HepG2 (cell line): ENCODE results near the gene PARD3. TPM values are rescaled to one million over a fixed set of nuclear protein-coding genes. Genes with fewer than 3 reads are reported as not detected.

ENCODE experiments used
- ATAC-seq: fragments of 200-7000 bp; cut with Tn5 transposase; 3 replicates; pipeline ENCODE4 v1.9.1; 2020; ENCODE audit warnings: mild to moderate bottlenecking, moderate library complexity
- BruUV-seq: library from RNA; stranded (reverse); fragments of 400-500 nt; replicated peaks from 2 replicates; lab custom pipeline; 2021; lab: Mats Ljungman, UMichigan
- CTCF ChIA-PET: fragments of 300-600 bp; formaldehyde crosslinking; extraction: SDS; loops from one replicate; lab custom pipeline; 2021; ENCODE audit warnings: low total read pairs, inconsistent platforms, low intra/inter-chr PET ratio; lab: Yijun Ruan, JAX
- POLR2A ChIA-PET: fragments of 350-600 bp; sonication (Branson Sonifier 250); formaldehyde crosslinking; loops from one replicate; lab custom pipeline; 2020; ENCODE audit warnings: antibody characterized with exemption, inconsistent platforms; lab: Yijun Ruan, JAX
- DNase-seq: peaks from one replicate; pipeline ENCODE4 v3.0.0-alpha.2; 2015; ENCODE audit warnings: low spot score
- FAIRE-seq: peaks from 3 replicates; lab custom pipeline; 2011; peaks lifted over from hg19 to GRCh38; lab: Jason Lieb, UNC
- H2AFZ ChIP-seq: one replicate; pipeline ENCODE4 v1.6.1; 2011; ENCODE audit warnings: low read length, inconsistent platforms
- H3K27ac ChIP-seq: fragments of 300-600 bp; 3 replicates; pipeline ENCODE4 v1.8.0; 2011; ENCODE audit warnings: mixed run types, mild to moderate bottlenecking, mixed read lengths, low read length, inconsistent platforms; ENCODE audit not compliant: insufficient read depth; ENCODE audit errors: extremely low read length
- H3K27me3 ChIP-seq, 2 experiments: fragments of 200-600 bp in 1 of 2; 2 replicates in 1 of 2; 3 replicates in 1 of 2; pipeline versions ENCODE4 v1.6.0 to v1.8.0; 2011; ENCODE audit warnings: low read length in 2 of 2, mild to moderate bottlenecking in 2 of 2, moderate library complexity in 2 of 2, inconsistent platforms in 1 of 2; ENCODE audit not compliant: insufficient read depth in 2 of 2, control insufficient read depth in 1 of 2
- H3K36me3 ChIP-seq, 2 experiments: fragments of 200-600 bp in 1 of 2; replicated peaks in 1 of 2; 2 replicates in 1 of 2; 3 replicates in 1 of 2; pipeline versions ENCODE4 v1.5.1 to v1.8.0; 2011; ENCODE audit warnings: low read length in 2 of 2, inconsistent platforms in 1 of 2; ENCODE audit not compliant: insufficient read depth in 2 of 2, control insufficient read depth in 1 of 2
- H3K4me1 ChIP-seq: 2 replicates; pipeline ENCODE4 v1.5.1; 2012; ENCODE audit warnings: low read length, inconsistent platforms; ENCODE audit not compliant: insufficient read depth
- H3K4me2 ChIP-seq: 2 replicates; pipeline ENCODE4 v1.6.0; 2011; ENCODE audit warnings: low read depth, low read length, inconsistent platforms
- H3K4me3 ChIP-seq, 3 experiments: fragments of 200-600 bp in 1 of 3; sonication (generic), shearing (Covaris generic) in 1 of 3; replicated peaks in 1 of 3; 2 replicates each; pipeline ENCODE4 v1.5.1; 2011 to 2016; ENCODE audit warnings: low read length in 3 of 3, inconsistent platforms in 2 of 3, low read depth in 2 of 3, mild to moderate bottlenecking in 2 of 3, control low read depth in 1 of 3, mixed read lengths in 1 of 3; ENCODE audit not compliant: insufficient read depth in 1 of 3
- H3K79me2 ChIP-seq: one replicate; pipeline ENCODE4 v1.6.1; 2011; ENCODE audit warnings: low read length, inconsistent platforms; ENCODE audit not compliant: insufficient read depth
- H3K9ac ChIP-seq: 2 replicates; pipeline ENCODE4 v1.6.0; 2011; ENCODE audit warnings: mild to moderate bottlenecking, low read depth, low read length, inconsistent platforms; ENCODE audit not compliant: insufficient read depth
- H3K9me3 ChIP-seq: 2 replicates; pipeline ENCODE4 v1.5.1; 2012; ENCODE audit warnings: mild to moderate bottlenecking, low read length
- H4K20me1 ChIP-seq: 2 replicates; pipeline ENCODE4 v1.6.0; 2011; ENCODE audit warnings: inconsistent platforms, mild to moderate bottlenecking, low read length, moderate library complexity; ENCODE audit not compliant: insufficient read depth
- BCL6 ChIP-seq: IDR thresholded peaks from 2 replicates; pipeline ENCODE4 v1.6.1; 2016; ENCODE audit warnings: missing genetic modification reagents, missing compliant biosample characterization
- HNF1B ChIP-seq: sonication (generic); formaldehyde crosslinking; IDR thresholded peaks from 2 replicates; pipeline ENCODE4 v1.5.1; 2020; ENCODE audit warnings: mild to moderate bottlenecking, moderate library complexity, missing genetic modification reagents
- HNF4A ChIP-seq: sonication (generic); formaldehyde crosslinking; IDR thresholded peaks from 2 replicates; pipeline ENCODE4 v1.4.0; 2020; ENCODE audit warnings: missing genetic modification reagents
- JARID2 ChIP-seq: sonication (generic); formaldehyde crosslinking; IDR thresholded peaks from 2 replicates; pipeline ENCODE4 v1.8.1; 2023; ENCODE audit warnings: missing genetic modification reagents, inconsistent platforms; ENCODE audit not compliant: insufficient replicate concordance
- NCOR1 ChIP-seq: fragments of 200-600 bp; sonication (generic); IDR thresholded peaks from 2 replicates; pipeline ENCODE4 v1.7.0; 2017; ENCODE audit warnings: antibody characterized with exemption, low read length, borderline replicate concordance
- PAWR ChIP-seq: sonication (generic); formaldehyde crosslinking; IDR thresholded peaks from 2 replicates; pipeline ENCODE4 v1.4.0; 2020; ENCODE audit warnings: missing genetic modification reagents, mild to moderate bottlenecking, borderline replicate concordance
- POGZ ChIP-seq: sonication (generic); formaldehyde crosslinking; IDR thresholded peaks from 2 replicates; pipeline ENCODE4 v1.4.0; 2020; ENCODE audit warnings: mild to moderate bottlenecking, missing genetic modification reagents
- PPARG ChIP-seq: conservative IDR thresholded peaks from 2 replicates; pipeline ENCODE4 v1.6.1; 2016; ENCODE audit warnings: missing biosample characterization, missing genetic modification reagents
- SALL1 ChIP-seq: sonication (generic); formaldehyde crosslinking; IDR thresholded peaks from 2 replicates; pipeline ENCODE4 v1.8.0; 2022; ENCODE audit warnings: mild to moderate bottlenecking, missing genetic modification reagents
- SIX1 ChIP-seq: sonication (generic); formaldehyde crosslinking; IDR thresholded peaks from 2 replicates; pipeline ENCODE4 v1.4.0; 2020; ENCODE audit warnings: missing genetic modification reagents, borderline replicate concordance
- SRF ChIP-seq: IDR thresholded peaks from 2 replicates; pipeline ENCODE4 v1.6.1; 2011; ENCODE audit warnings: mild to moderate bottlenecking, low read depth, low read length, moderate library complexity
- THAP11 ChIP-seq: IDR thresholded peaks from 2 replicates; pipeline ENCODE4 v1.6.1; 2016; ENCODE audit warnings: missing biosample characterization, missing genetic modification reagents
- TRIM24 ChIP-seq: sonication (generic); formaldehyde crosslinking; IDR thresholded peaks from 2 replicates; pipeline ENCODE4 v1.8.0; 2022; ENCODE audit warnings: mild to moderate bottlenecking, missing genetic modification reagents
- XRCC5 ChIP-seq: fragments of 200-400 bp; formaldehyde crosslinking; optimal IDR thresholded peaks from 2 replicates; pipeline ENCODE3; 2017; ENCODE audit warnings: mild to moderate bottlenecking, low read length
- ZFP36 ChIP-seq: fragments of 150-350 bp; IDR thresholded peaks from 2 replicates; pipeline ENCODE4 v1.6.1; 2018; ENCODE audit warnings: borderline replicate concordance, low read length, low read depth; ENCODE audit not compliant: partially characterized antibody
- ZNF280D ChIP-seq: sonication (generic); formaldehyde crosslinking; IDR thresholded peaks from 2 replicates; pipeline ENCODE4 v1.5.1; 2020; ENCODE audit warnings: mild to moderate bottlenecking, missing genetic modification reagents
- ZNF446 ChIP-seq: sonication (generic); formaldehyde crosslinking; IDR thresholded peaks from 2 replicates; pipeline ENCODE4 v1.5.0; 2020; ENCODE audit warnings: mild to moderate bottlenecking, missing genetic modification reagents
- ZNF614 ChIP-seq: IDR thresholded peaks from 2 replicates; pipeline ENCODE4 v1.6.1; 2018; ENCODE audit warnings: missing biosample characterization, missing genetic modification reagents, inconsistent platforms, borderline replicate concordance
- ZNF644 ChIP-seq: IDR thresholded peaks from 2 replicates; pipeline ENCODE4 v1.6.1; 2016; ENCODE audit warnings: low read depth
- ZNF703 ChIP-seq: sonication (generic); formaldehyde crosslinking; IDR thresholded peaks from 2 replicates; pipeline ENCODE4 v1.5.1; 2020; ENCODE audit warnings: missing genetic modification reagents, mild to moderate bottlenecking, moderate library complexity, borderline replicate concordance
- WGBS: methylation state at CpG from one replicate; pipeline ENCODE4 v1.1.6; 2017; ENCODE audit warnings: low lambda C conversion rate; 5-methylcytosine and 5-hydroxymethylcytosine counted together
- in situ Hi-C: cut with HindIII; loops from 2 replicates; pipeline ENCODE4 v1.10.0; 2017; ENCODE audit warnings: low pct_unique_long_range_greater_than_20kb; ENCODE audit not compliant: extremely low pct_ligation_motif_present
- intact Hi-C: fragments of 100-400 bp; cut with micrococcal nuclease; formaldehyde crosslinking; loops from one replicate; pipeline ENCODE4 v1.10.0; 2022; ENCODE audit not compliant: unreplicated experiment
- polyA plus RNA-seq, 8 experiments: library from polyadenylated mRNA; depleted of rRNA in 3 of 8; stranded (reverse) in 7 of 8; unstranded in 1 of 8; fragments of >200 nt; fragmentation: Illumina TruSeq in 4 of 8; extraction: Trizol in 4 of 8; gene quantifications; 2 replicates each; pipeline versions ENCODE4 v1.2.1 to v1.2.3, GENCODE V29; 2011 to 2016; ENCODE audit warnings: low read depth in 4 of 8, missing spikeins in 1 of 8, mixed read lengths in 1 of 8; ENCODE audit not compliant: insufficient read depth in 1 of 8
- total RNA-seq, 5 experiments: library from RNA; depleted of rRNA; stranded (reverse); fragments of >200 nt; fragmentation: Illumina TruSeq; extraction: Trizol; gene quantifications; 2 replicates each; pipeline ENCODE4 v1.2.3, GENCODE V29; 2016; ENCODE audit warnings: low read depth in 1 of 5

Gene PARD3
- total and polyA plus RNA-seq, 2 of the 13 experiments (the other 11 are each of a cell fraction or from before 2014, with no cell fraction given): 40.9 to 60.0 TPM

- TF ChIP-seq ZNF280D (no peak), ZFP36 (no peak)
Observed at GRCh38 chr10:34535872-34536271, 279.2 kb downstream of the PARD3 start (continued).

- peaks cover 8% of the 10 kb centered on the region for H3K79me2 ChIP-seq
- H3K4me1 ChIP-seq: peaks cover 39% of the 10 kb centered on the region
- ChIA-PET POLR2A (no interaction called here), CTCF (no interaction called here)
- H2AFZ ChIP-seq: no peak overlapping the region
- intact Hi-C loops: no loop called here
- FAIRE-seq: peak; percentile 23
- no TSS peak for BruUV-seq
- H3K4me2 ChIP-seq: no peak overlapping the region
- H4K20me1 ChIP-seq: no peaks in the 10 kb centered on the region
- H3K9ac ChIP-seq: no peak overlapping the region
- no peak overlapping the region for H3K27ac ChIP-seq
- peak; percentile 90 for ATAC-seq
- H3K36me3 ChIP-seq: no peaks in the 10 kb centered on the region
- no peak overlapping the region for H3K4me3 ChIP-seq
- peak; percentile 72 for DNase-seq
- in situ Hi-C loops: no loop called here
- H3K9me3 ChIP-seq: no peaks in the 10 kb centered on the region
- H3K27me3 ChIP-seq: no peaks in the 10 kb centered on the region
- WGBS: 73% methylated on average over 4 of the region's 4 CpGs
- TF ChIP-seq NCOR1: 0 out of 2 replicates have a peak, but pooled peaks have one; percentile 29
- no peak for TF ChIP-seq ZNF703
- peak; percentile 49; the same call in 1 of the 2 replicates for TF ChIP-seq ZNF614 (CRISPR knock-in tag)
- TF ChIP-seq HNF1B (CRISPR knock-in tag): peak; percentile 38; the same call in 1 of the 2 replicates
- TF ChIP-seq XRCC5: no peak
- peak; percentile 28; the same call in 1 of the 2 replicates for TF ChIP-seq PPARG (CRISPR knock-in tag)
- TF ChIP-seq THAP11 (CRISPR knock-in tag): peak; percentile 48; the same call in 1 of the 2 replicates
- peak; percentile 89 for TF ChIP-seq ZNF644 (CRISPR knock-in tag)
- no peak for TF ChIP-seq PAWR (CRISPR knock-in tag)
- TF ChIP-seq POGZ (CRISPR knock-in tag): peak; percentile 97
- peak; percentile 70 for TF ChIP-seq SRF
- no peak for TF ChIP-seq JARID2 (CRISPR knock-in tag)
- peak; percentile 38 for TF ChIP-seq BCL6 (CRISPR knock-in tag)
- TF ChIP-seq SALL1: peak; percentile 57; the same call in 1 of the 2 replicates
- TF ChIP-seq TRIM24 (CRISPR knock-in tag): 0 out of 2 replicates have a peak, but pooled peaks have one; percentile 56
- TF ChIP-seq SIX1 (CRISPR knock-in tag): 0 out of 2 replicates have a peak, but pooled peaks have one; percentile 39
- TF ChIP-seq HNF4A (CRISPR knock-in tag): peak; percentile 77
- no peak for TF ChIP-seq ZNF446
Observed at GRCh38 chr10:34530778-34531177, 284.3 kb downstream of the PARD3 start.
